Renal cortex interstitium (tissue), 11 donors: ENCODE data around the gene RAP2B. TPM values are rescaled to one million over a fixed set of nuclear protein-coding genes. Genes with fewer than 3 reads are reported as not detected.
"Not testable (repeated sequence)": the region's sequence is repeated elsewhere in the genome, so short reads cannot be mapped to it uniquely, and the experiment has no call there.

ENCODE experiments used
- DNase-seq, 11 donors: peaks; one replicate each; pipeline ENCODE4 v3.0.0-alpha.2; 2013; ENCODE audit warnings: low read depth in 9 of 11, low spot score in 4 of 11; ENCODE audit errors: extremely low read depth in 1 of 11
- polyA plus RNA-seq, 3 donors: library from polyadenylated mRNA; unstranded; fragments of 120-200 nt; gene quantifications; one replicate each; pipeline ENCODE4 v1.2.1, GENCODE V29; 2013; ENCODE audit not compliant: insufficient read length in 3 of 3

Gene RAP2B
- polyA plus RNA-seq, 3 donors = 6.3 to 7.6 (median 6.9) TPM

GRCh38 chr3:153172796-153173757, 11.1 kb downstream of the RAP2B start:
- no peak for DNase-seq

DNA sequence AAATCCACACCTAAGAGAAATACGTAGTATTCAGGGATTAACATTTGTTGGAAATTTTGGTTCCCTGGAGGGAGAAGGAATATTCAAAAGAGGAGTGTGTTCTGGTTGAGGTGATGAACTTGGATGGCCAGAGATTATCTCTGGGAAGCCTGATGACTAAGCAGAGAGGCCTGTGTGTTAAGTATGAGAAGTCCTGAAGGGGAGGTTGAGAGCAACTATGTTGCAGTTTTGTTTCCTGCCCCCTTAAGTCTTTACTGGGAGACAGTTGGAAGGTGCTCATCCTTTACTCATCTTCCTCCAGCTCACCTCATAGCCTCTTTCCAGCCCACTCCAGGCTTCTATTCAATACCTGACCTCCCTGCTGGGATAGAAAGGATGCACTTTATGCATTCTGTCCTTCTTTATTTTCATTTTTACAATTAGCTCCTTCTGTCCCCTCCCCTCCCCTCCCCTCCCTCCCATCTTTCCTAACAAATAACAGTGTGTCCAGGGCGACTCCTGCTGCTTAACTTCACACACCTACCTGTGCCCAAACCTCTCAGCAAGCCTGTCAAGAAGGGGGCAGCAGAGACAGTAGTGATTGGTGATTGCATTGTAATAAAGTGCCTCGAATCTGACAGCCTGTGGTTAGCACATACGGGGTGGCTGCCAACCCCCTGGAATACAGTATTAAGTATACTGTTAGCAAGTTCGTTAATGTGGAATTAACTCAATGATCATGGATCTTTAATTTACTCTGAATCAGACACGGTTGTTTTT, 11.9 kb downstream of the RAP2B start:
- DNase-seq = no peak

DNA sequence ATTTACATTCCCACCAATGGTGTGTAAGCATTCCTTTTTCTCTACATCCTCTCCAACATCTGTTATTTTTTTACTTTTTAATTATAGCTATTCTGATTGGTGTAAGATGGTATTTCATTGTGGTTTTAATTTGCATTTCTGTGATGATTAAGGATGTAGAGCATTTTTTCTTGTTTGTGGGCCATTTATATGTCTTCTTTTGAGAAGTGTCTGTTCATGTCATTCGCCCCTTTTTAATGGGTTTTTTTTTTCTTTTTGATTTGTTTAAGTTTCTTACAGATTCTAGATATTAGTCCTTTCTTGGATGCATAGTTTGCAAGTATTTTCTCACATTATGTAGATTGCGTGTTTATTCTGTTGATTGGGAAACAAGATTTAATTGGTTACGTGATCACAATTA, 14.2 kb downstream of the RAP2B start:
- DNase-seq = no peak

GRCh38 chr3:153180860-153181372, 18.9 kb downstream of the RAP2B start:
- no peak for DNase-seq

GRCh38 chr3:153182501-153183293, 20.7 kb downstream of the RAP2B start:
- no peak for DNase-seq

DNA sequence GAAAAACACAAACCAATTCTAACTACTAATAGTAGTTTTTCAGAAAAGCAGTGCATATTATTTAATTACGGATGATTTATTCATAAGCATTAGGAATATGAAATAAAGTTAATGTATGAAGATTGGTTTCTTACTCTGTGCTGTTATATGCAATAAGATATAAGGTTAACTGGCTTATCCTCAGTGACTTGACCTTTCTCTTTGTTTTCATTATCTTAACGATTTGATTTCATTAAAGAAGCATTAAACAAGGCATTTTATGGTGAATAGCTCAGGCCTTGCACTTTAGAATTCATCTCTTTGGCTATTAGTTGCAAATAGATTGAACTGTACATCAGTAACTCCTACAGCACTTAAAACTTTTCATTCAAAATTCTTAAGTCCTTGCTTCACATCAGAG, 28.9 kb downstream of the RAP2B start:
- no peak for DNase-seq

DNA sequence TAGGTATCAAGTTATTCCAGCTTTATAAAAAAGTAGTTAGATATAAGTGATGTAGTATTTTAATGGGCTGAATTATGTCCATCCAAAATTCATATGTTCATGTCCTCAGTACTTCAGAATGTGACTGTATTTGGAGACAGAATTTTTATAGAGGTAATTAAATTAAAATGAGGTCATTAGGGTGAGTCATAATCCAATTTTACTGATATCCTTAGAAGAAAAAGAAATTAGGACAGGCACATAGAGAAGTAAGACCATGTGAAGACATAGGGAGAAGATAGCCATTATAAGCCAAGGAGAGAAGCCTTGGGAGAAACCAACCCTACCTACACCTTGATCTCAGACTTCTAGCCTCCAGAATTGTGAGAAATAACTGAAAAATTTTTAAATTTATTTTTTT, 30.3 kb downstream of the RAP2B start:
- DNase-seq = no peak

- not testable (repeated sequence) for DNase-seq
Measured at GRCh38 chr3:153193786-153194476, 31.9 kb downstream of the RAP2B start.

- no peak for DNase-seq
Measured at GRCh38 chr3:153195349-153195879, 33.4 kb downstream of the RAP2B start.

DNA sequence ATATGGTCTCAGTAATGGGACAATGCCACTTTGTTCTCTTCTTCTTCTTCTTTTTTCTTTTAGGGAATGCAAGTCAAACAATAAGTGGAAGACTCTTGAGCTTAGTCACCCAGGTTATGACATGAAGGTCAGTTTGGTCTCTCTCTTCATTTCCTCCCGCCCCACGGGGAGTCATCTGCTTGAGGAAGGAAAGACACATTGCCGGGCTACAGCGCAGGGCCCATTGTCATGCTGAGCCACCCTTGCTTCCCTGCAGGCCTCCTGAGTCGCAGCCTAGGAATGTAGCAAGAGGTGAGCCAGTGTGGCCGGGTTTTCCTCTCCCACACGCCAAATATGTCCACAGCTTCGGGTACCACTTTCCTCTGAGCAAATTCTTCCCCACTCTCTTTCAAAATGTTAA, 47.6 kb downstream of the RAP2B start:
- DNase-seq = no peak

DNA sequence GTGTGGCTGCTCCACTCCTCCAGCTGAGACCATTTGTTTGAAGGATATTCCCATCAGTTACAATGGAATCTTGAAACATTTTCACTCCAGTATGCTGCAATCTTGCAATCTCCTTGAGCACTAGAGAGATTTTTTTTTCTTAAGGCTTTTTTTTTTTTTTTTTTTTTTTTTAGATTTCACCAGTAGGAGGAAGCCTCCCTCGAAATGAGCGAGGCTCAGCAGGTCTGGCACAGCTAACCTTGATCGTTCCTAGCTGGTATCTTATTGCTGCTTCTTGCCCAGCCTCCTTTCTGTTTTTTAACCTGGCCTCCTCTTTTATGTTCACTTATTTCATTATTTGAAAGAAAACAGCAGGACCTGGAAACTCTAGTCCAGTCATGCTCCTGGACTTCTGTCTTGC, 48.1 kb downstream of the RAP2B start:
- no peak for DNase-seq

DNA sequence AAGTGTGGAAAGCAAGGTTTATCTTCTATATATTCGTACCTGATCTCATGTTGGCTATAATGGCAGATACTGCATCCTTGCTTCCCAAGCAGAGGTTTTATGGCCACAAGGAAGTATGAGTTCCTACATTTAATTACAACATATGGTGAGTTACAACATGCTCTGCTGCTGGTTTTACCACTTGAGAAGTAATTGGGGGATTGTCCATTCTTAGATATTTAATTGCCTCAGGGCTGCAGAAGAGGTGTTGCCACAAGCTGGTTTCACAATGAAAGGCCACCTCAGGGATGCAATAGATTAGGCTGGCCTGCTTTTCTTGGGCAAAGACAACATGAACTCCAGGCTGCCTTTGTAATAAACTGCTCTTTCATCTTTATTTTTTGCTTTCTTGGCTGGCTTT, 48.6 kb downstream of the RAP2B start:
- no peak for DNase-seq

DNA sequence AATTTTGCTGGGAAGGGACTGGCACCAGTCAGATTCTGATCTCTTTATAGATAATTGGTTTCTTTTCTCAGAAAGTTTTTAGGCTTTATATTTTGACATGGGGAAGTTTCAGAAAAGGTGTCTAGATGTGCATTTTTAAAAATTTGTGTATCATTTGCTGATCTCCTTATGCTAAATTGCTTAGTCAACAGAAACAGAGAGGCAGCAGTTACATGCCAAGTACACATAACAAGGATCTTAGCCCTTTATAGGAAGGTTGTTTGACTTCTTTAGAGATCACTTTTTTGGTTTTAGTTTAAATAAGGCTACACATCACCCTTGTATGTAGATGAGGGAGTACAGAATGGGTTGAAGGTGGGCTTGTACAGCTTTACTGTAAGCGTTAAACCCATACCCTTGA, 53.5 kb downstream of the RAP2B start:
- DNase-seq = no peak

- peak in 9 of 11 donors; percentile 25 to 68 (median 38) for DNase-seq
Measured at GRCh38 chr3:153215966-153216365, 53.9 kb downstream of the RAP2B start.

DNA sequence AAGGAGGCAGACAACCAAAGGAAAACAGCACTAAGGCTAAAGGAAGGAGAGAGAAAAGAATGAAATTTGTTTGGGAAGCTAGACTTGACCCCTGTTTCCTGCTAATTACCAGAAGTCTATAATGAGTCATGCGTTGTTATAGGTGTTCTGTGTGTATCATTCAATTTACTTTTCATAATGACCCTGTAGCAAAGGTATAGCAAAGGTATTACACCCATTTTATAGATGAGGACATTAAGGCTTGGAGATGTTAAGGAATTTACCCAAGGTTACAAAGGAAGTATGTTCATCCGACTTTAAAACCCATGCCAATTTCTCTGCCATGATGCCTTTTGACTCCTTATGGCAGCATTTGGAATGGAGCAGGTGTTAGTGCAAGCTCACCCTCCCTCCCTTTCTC, 54.9 kb downstream of the RAP2B start:
- no peak for DNase-seq

DNA sequence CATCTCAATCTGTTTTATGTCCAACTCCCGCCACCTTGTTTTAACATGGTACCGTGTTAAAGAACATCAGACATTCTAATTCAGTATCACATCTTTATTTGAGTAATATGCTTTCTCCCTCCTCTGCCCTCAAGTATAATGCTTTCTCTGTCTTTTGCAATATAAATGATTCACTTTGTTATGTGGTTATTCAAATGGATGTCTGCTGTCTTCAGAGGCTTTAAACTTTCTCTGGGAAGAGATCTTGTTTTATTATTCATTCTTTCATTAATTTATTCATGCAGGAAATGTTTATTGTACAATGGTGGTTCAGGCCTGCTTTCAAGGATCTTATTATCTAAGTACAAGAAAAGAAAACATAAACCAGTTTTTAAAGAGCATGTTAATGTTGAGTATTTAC, 57.1 kb downstream of the RAP2B start:
- no peak for DNase-seq
